Spleen (tissue), 3 donors: ENCODE data around the gene PLEKHH1.

Experiments used
- POLR2A ChIP-seq, 3 donors: fragments of 450-650 bp; IDR thresholded peaks; one replicate each; pipeline ENCODE4 v1.5.1; 2017; ENCODE audit warnings: antibody characterized with exemption in 3 of 3, mild to moderate bottlenecking in 1 of 3
- POLR2AphosphoS5 ChIP-seq, 3 donors: sonication (generic); formaldehyde crosslinking; IDR thresholded peaks; one replicate each; pipeline ENCODE4 v1.5.1; 2017; ENCODE audit warnings: antibody characterized with exemption in 3 of 3

GRCh38 chr14:67551123-67551522 lies 18.0 kb downstream of the PLEKHH1 start:
- TF ChIP-seq POLR2A (IDR thresholded peaks at IDR 0.05) (no peak), POLR2AphosphoS5 (IDR thresholded peaks at IDR 0.05) (no peak)
